Measurements from ENCODE around the gene FAAP20.

The FAAP20 gene

GRCh38 chr1:2145946-2146835, 48.4 kb downstream of the FAAP20 start:
- no peaks in the 10 kb centered on the region for H3K79me2 ChIP-seq
- no peaks in the 10 kb centered on the region for H3K36me3 ChIP-seq (ENCODE audit: control insufficient read depth, insufficient read depth, low read length)
- no peak overlapping the region for H2AFZ ChIP-seq
- H3K9me3 ChIP-seq (ENCODE audit: control insufficient read depth, low read length): no peaks in the 10 kb centered on the region
- no peaks in the 10 kb centered on the region for H3K27me3 ChIP-seq (ENCODE audit: control insufficient read depth, insufficient read depth, low read length)
- H3K4me2 ChIP-seq (ENCODE audit: low read length): no peak overlapping the region
- H3K4me3 ChIP-seq (ENCODE audit: low read depth, low read length): no peak overlapping the region
- no peaks in the 10 kb centered on the region for H3K4me1 ChIP-seq
- H3K9ac ChIP-seq: no peak overlapping the region
- no peak for TF ChIP-seq CTCF (IDR thresholded peaks at IDR 0.05)
- no peak overlapping the region for H3K27ac ChIP-seq

- Histone ChIP-seq H3K9ac (no peak overlapping the region), H3K79me2 (no peaks in the 10 kb centered on the region), H3K4me1 (no peaks in the 10 kb centered on the region), H3K36me3 (ENCODE audit: control insufficient read depth, insufficient read depth, low read length) (no peaks in the 10 kb centered on the region), H3K9me3 (ENCODE audit: control insufficient read depth, low read length) (no peaks in the 10 kb centered on the region), H3K4me3 (ENCODE audit: low read depth, low read length) (no peak overlapping the region), H3K27me3 (ENCODE audit: control insufficient read depth, insufficient read depth, low read length) (no peaks in the 10 kb centered on the region), H3K4me2 (ENCODE audit: low read length) (no peak overlapping the region), H3K27ac (no peak overlapping the region), H2AFZ (no peak overlapping the region)
- no peak for TF ChIP-seq CTCF (IDR thresholded peaks at IDR 0.05)
Measured at GRCh38 chr1:2144501-2145090, 50.0 kb downstream of the FAAP20 start.

GRCh38 chr1:2143814-2144500, 50.6 kb downstream of the FAAP20 start:
- H3K4me3 ChIP-seq (ENCODE audit: low read depth, low read length): no peak overlapping the region
- H3K9me3 ChIP-seq (ENCODE audit: control insufficient read depth, low read length): no peaks in the 10 kb centered on the region
- H3K27me3 ChIP-seq (ENCODE audit: control insufficient read depth, insufficient read depth, low read length): no peaks in the 10 kb centered on the region
- H3K9ac ChIP-seq: no peak overlapping the region
- no peak overlapping the region for H3K4me2 ChIP-seq (ENCODE audit: low read length)
- no peaks in the 10 kb centered on the region for H3K36me3 ChIP-seq (ENCODE audit: control insufficient read depth, insufficient read depth, low read length)
- TF ChIP-seq CTCF (IDR thresholded peaks at IDR 0.05): no peak
- H3K27ac ChIP-seq: no peak overlapping the region
- H2AFZ ChIP-seq: no peak overlapping the region
- H3K4me1 ChIP-seq: no peaks in the 10 kb centered on the region
- H3K79me2 ChIP-seq: no peaks in the 10 kb centered on the region

- Histone ChIP-seq H3K27ac (no peak overlapping the region), H3K9me3 (ENCODE audit: control insufficient read depth, low read length) (no peaks in the 10 kb centered on the region), H3K79me2 (no peaks in the 10 kb centered on the region), H3K9ac (no peak overlapping the region), H3K4me3 (ENCODE audit: low read depth, low read length) (no peak overlapping the region), H2AFZ (no peak overlapping the region), H3K27me3 (ENCODE audit: control insufficient read depth, insufficient read depth, low read length) (no peaks in the 10 kb centered on the region), H3K4me1 (no peaks in the 10 kb centered on the region), H3K36me3 (ENCODE audit: control insufficient read depth, insufficient read depth, low read length) (no peaks in the 10 kb centered on the region), H3K4me2 (ENCODE audit: low read length) (no peak overlapping the region)
- no peak for TF ChIP-seq CTCF (IDR thresholded peaks at IDR 0.05)
Measured at GRCh38 chr1:2141025-2141424, 53.5 kb downstream of the FAAP20 start.
